Right ventricle myocardium superior (tissue), 1 donor: ENCODE results near the gene ST6GALNAC5. TPM values are rescaled to one million over a fixed set of nuclear protein-coding genes. Genes with fewer than 3 reads are reported as not detected.
"Not testable (repeated sequence)": the region's sequence is repeated elsewhere in the genome, so short reads cannot be mapped to it uniquely, and the experiment has no call there.

Source experiments
- ATAC-seq: fragments of 200-7000 bp; cut with Tn5 transposase; one replicate; pipeline ENCODE4 v1.9.1; 2020; ENCODE audit warnings: mild to moderate bottlenecking; ENCODE audit not compliant: poor library complexity
- DNase-seq: peaks from one replicate; pipeline ENCODE4 v3.0.0-alpha.2; 2020
- intact Hi-C: fragments of 100-400 bp; cut with DNase I; formaldehyde crosslinking; loops from one replicate; pipeline ENCODE4 v1.11.2; 2022
- total RNA-seq: library from RNA; stranded (reverse); fragmentation: NEBNext Ultra II Directional; extraction: Animal tissue kit (Norgen Biotek cat#: 25700); gene quantifications from one replicate; pipeline ENCODE4 v1.2.1, GENCODE V29; 2021
- donor health status: DM: no; HTN: yes; CAD: no; lungs with severe emphysema.

The ST6GALNAC5 gene
- total RNA-seq, 1 donor from 2014 or later: 0.46 TPM

DNA sequence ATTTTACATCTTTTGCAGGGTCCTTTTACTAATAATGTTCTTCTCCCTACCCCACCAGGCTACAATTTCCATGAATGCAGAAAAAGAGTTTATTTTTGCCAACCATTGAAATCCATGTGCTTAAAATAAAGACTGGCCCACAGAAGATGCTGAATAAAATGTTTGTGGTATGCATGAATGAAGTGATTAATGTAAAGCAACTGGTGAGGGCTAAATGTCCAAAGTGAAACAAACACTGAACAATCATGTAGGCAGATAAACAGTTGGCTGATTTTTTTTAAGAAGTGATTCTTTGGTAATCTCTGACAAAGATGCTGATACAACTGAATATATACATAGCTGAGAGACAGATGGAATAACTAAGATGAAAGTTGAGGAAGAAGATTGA is 94.5 kb downstream of the ST6GALNAC5 start:
- ATAC-seq: no peak
- intact Hi-C loops: no loop called here
- DNase-seq: no peak

- DNase-seq, intact Hi-C loops, ATAC-seq: not testable (repeated sequence)
Measured at GRCh38 chr1:76981267-76981666, 114.0 kb downstream of the ST6GALNAC5 start.

DNA sequence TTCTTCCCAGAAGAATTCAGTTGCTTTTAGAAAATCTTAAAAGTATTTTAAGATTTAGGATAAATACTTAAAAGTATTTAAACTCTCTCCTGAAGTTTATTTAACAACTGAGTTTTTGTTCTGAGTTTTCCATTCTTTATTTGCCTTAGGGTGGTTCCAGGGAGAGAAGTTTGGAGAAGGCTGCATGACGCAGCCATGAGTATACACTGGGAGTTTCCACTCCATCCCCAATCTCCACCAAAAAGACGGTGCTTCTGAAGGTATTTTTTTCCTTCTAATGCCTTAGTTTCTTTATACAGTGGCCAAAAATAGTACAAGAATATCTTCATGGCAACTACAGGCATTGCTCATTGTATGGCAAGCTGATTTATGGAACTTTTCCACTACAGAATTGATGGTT is 122.7 kb downstream of the ST6GALNAC5 start:
- intact Hi-C loops: no loop called here
- no peak for ATAC-seq
- no peak for DNase-seq

DNA sequence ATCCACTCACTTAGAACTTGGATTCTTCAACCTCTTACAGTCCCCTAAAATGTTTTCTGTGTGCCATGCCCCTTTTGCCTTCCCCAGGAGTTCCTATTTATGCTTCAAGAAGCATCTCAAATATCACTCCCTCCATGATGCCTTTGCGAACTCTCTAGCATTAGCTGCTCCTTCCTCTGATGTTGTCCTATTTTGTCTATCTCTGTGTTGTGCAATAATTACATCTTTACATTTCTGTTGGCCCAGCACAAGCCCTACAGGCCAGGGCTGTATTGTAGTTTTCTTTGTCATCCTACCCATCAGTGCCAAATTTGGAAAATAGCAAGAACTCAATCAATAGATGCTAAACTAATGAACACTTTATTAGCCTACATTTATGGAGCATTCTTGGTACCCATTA is 125.8 kb downstream of the ST6GALNAC5 start:
- no peak for ATAC-seq
- intact Hi-C loops: no loop called here
- no peak for DNase-seq

GRCh38 chr1:76998582-76999223 is 131.4 kb downstream of the ST6GALNAC5 start:
- DNase-seq (no peak), ATAC-seq (no peak)
- intact Hi-C loops: no loop called here

DNA sequence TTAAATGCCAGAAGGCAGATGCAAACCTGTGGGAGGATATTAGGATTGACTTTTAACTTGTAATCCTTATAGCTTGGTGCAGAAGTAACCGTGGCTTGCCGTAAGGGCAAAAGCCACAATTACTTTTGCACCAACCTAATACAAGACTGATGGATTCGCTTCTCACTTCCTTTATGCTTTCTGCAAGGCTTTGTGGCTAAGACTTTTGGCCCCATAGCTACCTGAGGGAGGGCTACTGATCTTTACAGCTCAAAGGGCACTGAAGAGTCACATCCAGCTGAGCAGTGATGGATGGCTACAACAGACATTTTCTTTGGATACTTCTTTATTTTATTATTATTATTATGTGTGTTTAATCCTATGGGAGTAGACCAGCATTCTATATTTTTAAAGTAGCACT is 140.4 kb downstream of the ST6GALNAC5 start:
- ATAC-seq (no peak), DNase-seq (no peak)
- intact Hi-C loops: no loop called here

DNA sequence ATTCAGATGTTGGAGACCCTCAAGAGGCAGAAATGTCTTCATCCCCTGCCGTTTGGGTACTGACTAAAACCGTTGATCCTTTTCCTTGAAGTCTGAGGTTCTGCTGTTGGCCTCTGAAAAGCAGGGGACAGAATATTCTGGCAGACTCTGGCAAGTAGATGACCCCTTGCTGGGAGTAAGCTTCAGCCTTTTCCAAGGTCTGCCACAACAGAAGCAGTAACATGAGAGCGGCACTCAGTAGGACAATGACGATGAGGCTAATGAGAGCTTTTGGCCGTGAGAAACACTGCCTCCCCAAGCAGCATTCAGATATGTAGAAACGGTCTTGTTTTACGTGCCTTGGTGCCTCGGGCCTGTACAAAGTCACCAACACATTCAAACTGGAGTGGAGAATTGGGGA is 143.7 kb downstream of the ST6GALNAC5 start:
- intact Hi-C loops: no loop called here
- DNase-seq (no peak), ATAC-seq (no peak)

DNA sequence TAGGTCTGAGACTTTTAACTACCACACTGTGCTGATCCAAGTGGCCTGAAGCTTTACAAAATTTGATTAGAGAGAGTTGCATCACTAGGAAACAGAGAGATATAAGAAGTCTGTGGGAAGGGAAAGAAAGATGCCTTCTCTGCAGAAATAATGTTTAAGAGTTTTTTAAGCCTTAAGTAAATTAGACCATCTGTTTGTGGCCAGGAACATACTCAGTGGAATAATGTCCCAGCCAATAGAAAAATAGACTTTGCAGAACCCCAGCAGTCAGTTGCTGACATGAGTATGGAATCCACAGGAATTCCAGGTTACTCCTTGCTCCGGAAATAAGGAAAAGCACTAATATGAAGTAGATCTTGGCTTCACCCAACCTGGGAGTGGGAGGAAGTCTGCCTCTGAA is 144.8 kb downstream of the ST6GALNAC5 start:
- DNase-seq (no peak), ATAC-seq (no peak)
- intact Hi-C loops: no loop called here

DNA sequence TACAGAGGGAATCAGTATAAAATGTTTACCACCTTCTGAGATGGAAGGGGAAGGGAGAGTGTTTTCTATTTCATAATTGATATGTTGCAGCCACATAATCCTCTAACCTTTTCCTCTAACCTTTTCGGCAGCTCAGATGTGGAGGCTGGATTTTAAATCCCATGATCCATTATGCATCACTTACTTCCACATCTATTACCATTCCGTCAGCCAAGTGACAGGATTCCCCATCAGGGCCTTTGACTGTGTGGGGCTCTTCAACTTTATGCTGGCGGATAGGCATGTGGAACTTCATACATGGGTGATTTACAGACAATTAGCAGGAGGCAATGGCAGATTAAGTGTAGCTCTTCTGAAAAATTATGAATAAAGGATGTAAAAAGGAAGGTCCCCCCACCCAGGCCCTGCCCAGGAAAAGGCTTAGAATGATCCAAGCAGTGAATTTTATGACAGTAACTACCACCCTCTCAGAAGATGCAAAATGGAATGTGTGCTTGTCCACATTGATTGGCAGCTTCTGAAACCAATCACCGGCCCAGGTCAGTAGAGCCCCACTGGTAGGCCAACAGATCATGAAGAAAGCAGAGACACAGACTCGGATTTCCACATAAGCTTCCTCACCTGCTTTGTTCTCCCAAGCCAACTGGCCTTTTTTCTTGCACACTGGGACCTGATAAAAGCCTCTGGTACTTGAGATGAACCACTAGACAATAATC is 147.0 kb downstream of the ST6GALNAC5 start:
- DNase-seq (no peak), ATAC-seq (no peak)
- intact Hi-C loops: no loop called here

- intact Hi-C loops: no loop called here
- DNase-seq: no peak
- no peak for ATAC-seq
Measured at GRCh38 chr1:77015748-77016341, 148.6 kb downstream of the ST6GALNAC5 start.

DNA sequence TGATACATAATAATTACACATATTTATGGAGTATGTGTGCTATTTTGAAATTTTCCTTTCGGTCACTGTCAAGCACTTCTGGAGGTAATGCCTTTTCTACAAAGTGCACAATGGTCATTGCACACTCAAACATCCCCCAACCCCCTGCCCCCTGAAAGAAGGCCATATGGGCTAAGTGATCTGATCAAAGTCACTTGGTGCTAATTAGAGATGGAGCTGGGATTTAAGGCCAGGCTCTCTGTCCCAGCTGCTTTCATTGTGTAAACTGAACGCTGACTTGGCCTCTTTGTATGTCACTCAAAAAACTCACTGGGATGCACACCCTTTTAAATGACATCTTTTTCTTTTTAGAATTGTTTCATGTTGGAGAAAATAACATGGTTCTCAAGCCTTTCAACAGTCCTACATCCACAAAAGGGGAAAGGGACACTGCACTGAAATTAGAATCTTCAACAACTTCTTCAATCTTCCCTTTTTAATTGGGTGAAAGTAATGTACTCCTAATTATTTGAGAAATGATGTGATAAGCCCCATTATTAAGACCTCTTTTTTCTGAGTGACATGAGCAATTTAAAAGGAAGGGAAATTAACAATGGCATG is 149.2 kb downstream of the ST6GALNAC5 start:
- intact Hi-C loops: no loop called here
- DNase-seq (no peak), ATAC-seq (no peak)

DNA sequence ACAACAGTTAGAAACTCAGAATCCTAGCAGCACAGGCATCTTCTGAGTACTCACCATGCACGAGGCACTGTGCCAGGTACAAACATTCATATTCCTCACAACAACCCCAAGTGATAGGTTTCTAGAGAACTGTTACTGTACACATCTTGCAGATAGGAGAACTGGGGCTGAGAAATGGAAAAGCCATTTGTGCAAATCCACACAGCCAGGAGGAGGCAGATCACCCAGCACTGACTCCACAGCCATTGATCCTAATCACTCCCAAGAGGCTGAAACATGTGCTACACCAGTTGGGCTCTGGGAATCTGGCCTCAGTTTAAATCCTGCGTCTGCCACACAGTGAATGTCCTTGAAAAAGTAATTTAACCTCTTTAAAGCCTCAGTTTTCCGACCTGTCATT is 151.0 kb downstream of the ST6GALNAC5 start:
- DNase-seq (no peak), ATAC-seq (no peak)
- intact Hi-C loops: no loop called here

GRCh38 chr1:77018761-77019160 is 151.5 kb downstream of the ST6GALNAC5 start:
- ATAC-seq (no peak), DNase-seq (no peak)
- intact Hi-C loops: no loop called here

- DNase-seq: no peak
- ATAC-seq: no peak
- intact Hi-C loops: no loop called here
Measured at GRCh38 chr1:77021732-77022131, 154.5 kb downstream of the ST6GALNAC5 start.

GRCh38 chr1:77024500-77024899 is 157.2 kb downstream of the ST6GALNAC5 start:
- no peak for DNase-seq
- no peak for ATAC-seq
- intact Hi-C loops: no loop called here

DNA sequence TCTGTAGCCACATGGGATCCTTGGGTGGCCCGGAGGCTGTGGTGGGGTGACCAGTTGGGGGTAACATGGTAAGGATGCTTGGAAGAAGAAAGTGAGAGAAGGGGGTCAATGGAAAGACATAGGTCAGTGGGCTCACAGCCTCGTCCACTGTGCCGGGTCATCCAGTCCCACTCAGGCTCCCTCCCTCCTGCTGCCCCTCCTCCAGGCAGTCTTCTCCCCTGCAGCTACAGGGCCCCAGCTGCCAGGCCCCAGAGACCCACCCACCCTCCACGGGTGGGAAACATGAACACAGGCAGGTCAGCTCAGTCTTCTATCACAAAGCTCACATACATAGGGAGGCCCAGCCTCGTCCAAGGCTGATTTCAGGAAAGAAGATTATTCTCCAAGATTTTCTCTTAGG is 158.3 kb downstream of the ST6GALNAC5 start:
- no peak for DNase-seq
- intact Hi-C loops: no loop called here
- no peak for ATAC-seq

DNA sequence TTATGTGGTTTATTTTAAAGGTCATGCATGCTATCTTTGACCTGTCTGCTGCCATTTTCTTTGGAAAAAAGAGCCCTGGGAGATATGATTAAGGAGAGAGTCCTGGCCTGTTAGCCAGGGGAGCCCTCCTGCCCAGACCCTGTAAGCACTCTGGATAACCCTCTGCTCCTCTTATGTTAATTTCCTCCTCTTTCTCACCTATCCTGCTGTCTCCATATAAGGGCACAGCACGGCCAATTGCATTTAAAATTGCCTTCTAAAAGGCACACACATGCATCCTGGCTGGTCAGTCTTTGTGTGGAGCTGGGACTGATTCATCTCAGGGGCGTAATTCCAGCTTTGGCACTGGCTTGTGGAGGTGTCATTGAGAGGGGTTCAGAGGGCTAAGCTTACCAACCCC is 158.9 kb downstream of the ST6GALNAC5 start:
- no peak for ATAC-seq
- intact Hi-C loops: no loop called here

DNA sequence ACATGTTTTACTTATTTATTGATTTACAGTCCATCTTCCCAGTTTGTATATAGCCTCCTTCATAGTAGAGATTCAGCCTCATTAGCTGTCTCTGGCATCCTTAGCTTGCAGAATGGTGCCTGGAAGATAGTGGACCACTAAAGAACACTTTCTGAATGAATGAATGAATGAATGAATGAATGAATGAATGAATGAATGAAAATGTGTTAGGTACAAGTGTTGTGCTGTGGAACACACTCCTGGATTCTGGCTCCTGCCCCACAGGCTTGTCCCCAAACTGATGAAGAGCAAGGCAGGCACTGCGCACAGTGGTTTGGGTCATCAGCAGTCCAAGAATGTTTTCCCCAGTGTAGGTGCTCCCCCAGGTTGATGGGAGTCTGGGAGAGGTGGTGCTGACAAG is 159.4 kb downstream of the ST6GALNAC5 start:
- DNase-seq (no peak), ATAC-seq (no peak)
- intact Hi-C loops: no loop called here

More for the DNA sequence above, 158.9 kb downstream of the ST6GALNAC5 start:
- DNase-seq: no peak

GRCh38 chr1:77027847-77028246 is 160.6 kb downstream of the ST6GALNAC5 start:
- DNase-seq: no peak
- ATAC-seq: no peak
- intact Hi-C loops: no loop called here
